HepG2 (cell line): ENCODE data around the gene PIP4K2C. TPM values are rescaled to one million over a fixed set of nuclear protein-coding genes. Genes with fewer than 3 reads are reported as not detected.

ENCODE experiments used
- EP300 ChIP-seq, 3 experiments: sonication (generic) in 1 of 3; formaldehyde crosslinking in 1 of 3; IDR thresholded peaks; 2 replicates each; pipeline versions ENCODE4 v1.5.1 to v1.6.1; 2011 to 2020; ENCODE audit warnings: low read depth in 2 of 3, low read length in 2 of 3, borderline replicate concordance in 1 of 3, improper control_type of control experiment in 1 of 3, mild to moderate bottlenecking in 1 of 3, missing genetic modification reagents in 1 of 3, moderate library complexity in 1 of 3
- GPN1 ChIP-seq: sonication (generic); formaldehyde crosslinking; IDR thresholded peaks from 2 replicates; pipeline ENCODE4 v1.5.1; 2020; ENCODE audit warnings: missing genetic modification reagents, borderline replicate concordance
- HMGA1 ChIP-seq: sonication (generic); formaldehyde crosslinking; conservative IDR thresholded peaks from 2 replicates; pipeline ENCODE4 v1.4.0; 2020; ENCODE audit warnings: missing genetic modification reagents
- MATR3 ChIP-seq: sonication (generic); formaldehyde crosslinking; IDR thresholded peaks from 2 replicates; pipeline ENCODE4 v1.4.0; 2020; ENCODE audit warnings: missing genetic modification reagents
- RAD51 ChIP-seq: fragments of 450-650 bp; IDR thresholded peaks from 2 replicates; pipeline ENCODE4 v1.6.1; 2016; ENCODE audit warnings: borderline replicate concordance
- SCMH1 ChIP-seq: sonication (generic); formaldehyde crosslinking; IDR thresholded peaks from 2 replicates; pipeline ENCODE4 v1.9.0; 2021; ENCODE audit warnings: missing genetic modification reagents, mild to moderate bottlenecking, borderline replicate concordance
- SP2 ChIP-seq: sonication (generic); formaldehyde crosslinking; IDR thresholded peaks from 2 replicates; pipeline ENCODE4 v1.5.1; 2020; ENCODE audit warnings: mild to moderate bottlenecking, missing genetic modification reagents
- SYNCRIP ChIP-seq: fragments of 200-400 bp; formaldehyde crosslinking; IDR thresholded peaks from 2 replicates; pipeline ENCODE4 v1.6.1; 2018; ENCODE audit warnings: mild to moderate bottlenecking, low read depth, low read length; ENCODE audit not compliant: insufficient read depth
- ZKSCAN1 ChIP-seq: fragments of 150-350 bp; IDR thresholded peaks from 2 replicates; pipeline ENCODE4 v1.6.1; 2014; ENCODE audit warnings: low read length
- ZMYM3 ChIP-seq: sonication (generic); formaldehyde crosslinking; IDR thresholded peaks from 2 replicates; pipeline ENCODE4 v1.5.1; 2020; ENCODE audit warnings: mild to moderate bottlenecking, missing genetic modification reagents
- ZNF160 ChIP-seq: sonication (generic); formaldehyde crosslinking; IDR thresholded peaks from 2 replicates; pipeline ENCODE4 v1.8.0; 2022; ENCODE audit warnings: mild to moderate bottlenecking, inconsistent platforms, missing genetic modification reagents
- ZNF333 ChIP-seq: sonication (generic); formaldehyde crosslinking; IDR thresholded peaks from 2 replicates; pipeline ENCODE4 v1.4.0; 2020; ENCODE audit warnings: mild to moderate bottlenecking, missing genetic modification reagents, borderline replicate concordance
- ZNF446 ChIP-seq: sonication (generic); formaldehyde crosslinking; IDR thresholded peaks from 2 replicates; pipeline ENCODE4 v1.5.0; 2020; ENCODE audit warnings: mild to moderate bottlenecking, missing genetic modification reagents
- ZNF510 ChIP-seq: sonication (generic); formaldehyde crosslinking; IDR thresholded peaks from 2 replicates; pipeline ENCODE4 v1.4.0; 2020; ENCODE audit warnings: low read depth, mild to moderate bottlenecking, missing genetic modification reagents
- ZNF530 ChIP-seq: sonication (generic); formaldehyde crosslinking; IDR thresholded peaks from 2 replicates; pipeline ENCODE4 v1.5.0; 2020; ENCODE audit warnings: low read depth, mild to moderate bottlenecking, missing genetic modification reagents
- ZNF562 ChIP-seq: sonication (generic); formaldehyde crosslinking; IDR thresholded peaks from 2 replicates; pipeline ENCODE4 v1.8.0; 2022; ENCODE audit warnings: missing genetic modification reagents, borderline replicate concordance
- ZNF564 ChIP-seq: sonication (generic); formaldehyde crosslinking; IDR thresholded peaks from 2 replicates; pipeline ENCODE4 v1.8.1; 2023; ENCODE audit warnings: mild to moderate bottlenecking, missing genetic modification reagents
- ZNF678 ChIP-seq: sonication (generic); formaldehyde crosslinking; IDR thresholded peaks from 2 replicates; pipeline ENCODE4 v1.4.0; 2020; ENCODE audit warnings: mild to moderate bottlenecking, missing genetic modification reagents
- ZNF775 ChIP-seq: sonication (generic); formaldehyde crosslinking; IDR thresholded peaks from 2 replicates; pipeline ENCODE4 v1.4.0; 2020; ENCODE audit warnings: missing genetic modification reagents, mild to moderate bottlenecking, moderate library complexity, borderline replicate concordance
- ZSCAN30 ChIP-seq: sonication (generic); formaldehyde crosslinking; IDR thresholded peaks from 2 replicates; pipeline ENCODE4 v1.5.0; 2020; ENCODE audit warnings: mild to moderate bottlenecking, missing genetic modification reagents
- polyA plus RNA-seq, 8 experiments: library from polyadenylated mRNA; depleted of rRNA in 3 of 8; stranded (reverse) in 7 of 8; unstranded in 1 of 8; fragments of >200 nt; fragmentation: Illumina TruSeq in 4 of 8; extraction: Trizol in 4 of 8; gene quantifications; 2 replicates each; pipeline versions ENCODE4 v1.2.1 to v1.2.3, GENCODE V29; 2011 to 2016; ENCODE audit warnings: low read depth in 4 of 8, missing spikeins in 1 of 8, mixed read lengths in 1 of 8; ENCODE audit not compliant: insufficient read depth in 1 of 8
- total RNA-seq, 5 experiments: library from RNA; depleted of rRNA; stranded (reverse); fragments of >200 nt; fragmentation: Illumina TruSeq; extraction: Trizol; gene quantifications; 2 replicates each; pipeline ENCODE4 v1.2.3, GENCODE V29; 2016; ENCODE audit warnings: low read depth in 1 of 5
- TF ChIP-seq, protein P1 (sequence below): sonication (generic); formaldehyde crosslinking; IDR thresholded peaks from 2 replicates; pipeline ENCODE4 v1.4.0; 2020; ENCODE audit warnings: mild to moderate bottlenecking, missing genetic modification reagents, borderline replicate concordance
- TF ChIP-seq, protein P2 (sequence below): sonication (generic); formaldehyde crosslinking; IDR thresholded peaks from 2 replicates; pipeline ENCODE4 v1.5.0; 2020; ENCODE audit warnings: missing genetic modification reagents, mild to moderate bottlenecking, borderline replicate concordance
- TF ChIP-seq, protein P3 (sequence below): sonication (generic); formaldehyde crosslinking; IDR thresholded peaks from 2 replicates; pipeline ENCODE4 v1.8.0; 2022; ENCODE audit warnings: missing genetic modification reagents, mild to moderate bottlenecking, borderline replicate concordance
- TF ChIP-seq, protein P4 (sequence below): sonication (generic); formaldehyde crosslinking; IDR thresholded peaks from 2 replicates; pipeline ENCODE4 v1.5.1; 2020; ENCODE audit warnings: mild to moderate bottlenecking, moderate library complexity, missing genetic modification reagents

Gene PIP4K2C
- total and polyA plus RNA-seq, 2 of the 13 experiments (the other 11 are each of a cell fraction or from before 2014, with no cell fraction given): 23.3 to 26.4 TPM

DNA sequence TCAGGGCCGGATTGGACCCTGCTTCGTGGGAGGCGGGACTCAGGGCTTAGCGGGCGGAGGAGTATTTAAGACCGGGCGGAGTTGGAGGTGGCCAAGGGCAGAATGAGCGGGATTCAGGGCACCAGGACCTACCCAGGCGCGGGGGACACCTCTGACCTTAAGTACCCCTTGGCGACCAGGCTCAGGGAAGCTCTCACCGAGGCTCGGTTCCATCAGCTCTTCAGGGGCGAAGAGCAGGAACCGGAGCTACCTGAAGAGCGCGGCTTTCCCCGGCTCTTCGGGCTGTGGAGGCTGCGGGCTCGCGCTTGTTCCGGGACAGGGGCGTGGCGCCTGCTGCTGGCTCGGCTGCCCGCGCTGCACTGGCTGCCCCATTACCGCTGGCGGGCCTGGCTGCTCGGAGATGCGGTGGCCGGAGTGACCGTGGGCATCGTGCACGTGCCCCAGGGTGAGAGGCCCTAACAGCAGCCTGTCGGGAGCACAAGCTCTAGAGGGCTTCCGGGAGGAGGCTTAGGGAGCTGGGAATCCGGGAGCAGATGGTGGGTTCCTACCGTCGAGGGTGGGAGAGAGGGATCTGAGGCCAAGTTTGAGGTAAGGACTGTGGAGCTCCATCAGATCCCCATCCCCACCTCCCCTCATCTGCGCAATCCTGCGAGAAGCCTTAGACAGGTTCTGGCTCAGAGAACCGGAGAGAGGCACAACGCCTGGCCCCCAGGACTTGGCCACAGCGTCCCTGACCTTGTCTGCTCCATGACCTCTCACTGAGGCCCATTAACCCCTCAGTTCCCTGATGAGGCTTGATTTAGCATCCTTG lies 28.6 kb downstream of the PIP4K2C start (continued):
- TF ChIP-seq, protein P1, sequence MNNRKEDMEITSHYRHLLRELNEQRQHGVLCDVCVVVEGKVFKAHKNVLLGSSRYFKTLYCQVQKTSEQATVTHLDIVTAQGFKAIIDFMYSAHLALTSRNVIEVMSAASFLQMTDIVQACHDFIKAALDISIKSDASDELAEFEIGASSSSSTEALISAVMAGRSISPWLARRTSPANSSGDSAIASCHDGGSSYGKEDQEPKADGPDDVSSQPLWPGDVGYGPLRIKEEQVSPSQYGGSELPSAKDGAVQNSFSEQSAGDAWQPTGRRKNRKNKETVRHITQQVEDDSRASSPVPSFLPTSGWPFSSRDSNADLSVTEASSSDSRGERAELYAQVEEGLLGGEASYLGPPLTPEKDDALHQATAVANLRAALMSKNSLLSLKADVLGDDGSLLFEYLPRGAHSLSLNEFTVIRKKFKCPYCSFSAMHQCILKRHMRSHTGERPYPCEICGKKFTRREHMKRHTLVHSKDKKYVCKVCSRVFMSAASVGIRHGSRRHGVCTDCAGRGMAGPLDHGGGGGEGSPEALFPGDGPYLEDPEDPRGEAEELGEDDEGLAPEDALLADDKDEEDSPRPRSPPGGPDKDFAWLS (CRISPR knock-in tag): no peak
- TF ChIP-seq, protein P2, sequence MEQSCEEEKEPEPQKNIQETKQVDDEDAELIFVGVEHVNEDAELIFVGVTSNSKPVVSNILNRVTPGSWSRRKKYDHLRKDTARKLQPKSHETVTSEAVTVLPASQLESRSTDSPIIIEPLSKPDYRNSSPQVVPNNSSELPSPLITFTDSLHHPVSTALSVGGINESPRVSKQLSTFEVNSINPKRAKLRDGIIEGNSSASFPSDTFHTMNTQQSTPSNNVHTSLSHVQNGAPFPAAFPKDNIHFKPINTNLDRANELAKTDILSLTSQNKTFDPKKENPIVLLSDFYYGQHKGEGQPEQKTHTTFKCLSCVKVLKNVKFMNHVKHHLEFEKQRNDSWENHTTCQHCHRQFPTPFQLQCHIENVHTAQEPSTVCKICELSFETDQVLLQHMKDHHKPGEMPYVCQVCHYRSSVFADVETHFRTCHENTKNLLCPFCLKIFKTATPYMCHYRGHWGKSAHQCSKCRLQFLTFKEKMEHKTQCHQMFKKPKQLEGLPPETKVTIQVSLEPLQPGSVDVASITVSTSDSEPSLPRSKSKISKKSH: no peak; the same call in 1 of the 2 replicates
- TF ChIP-seq ZNF564 (CRISPR knock-in tag): no peak
- no peak for TF ChIP-seq ZNF333
- no peak for TF ChIP-seq ZNF160 (CRISPR knock-in tag)
- TF ChIP-seq MATR3 (CRISPR knock-in tag): no peak
- TF ChIP-seq SCMH1 (CRISPR knock-in tag): no peak
- TF ChIP-seq ZNF678 (CRISPR knock-in tag): 0 out of 2 replicates have a peak, but pooled peaks have one; percentile 32
- TF ChIP-seq ZNF562: no peak
- no peak for TF ChIP-seq ZNF510 (CRISPR knock-in tag)
- TF ChIP-seq SYNCRIP: no peak
- no peak for TF ChIP-seq ZSCAN30 (CRISPR knock-in tag)
- TF ChIP-seq SP2: no peak
- no peak for TF ChIP-seq ZKSCAN1
- TF ChIP-seq ZNF530 (CRISPR knock-in tag): no peak
- no peak for TF ChIP-seq ZNF775
- TF ChIP-seq, protein P3, sequence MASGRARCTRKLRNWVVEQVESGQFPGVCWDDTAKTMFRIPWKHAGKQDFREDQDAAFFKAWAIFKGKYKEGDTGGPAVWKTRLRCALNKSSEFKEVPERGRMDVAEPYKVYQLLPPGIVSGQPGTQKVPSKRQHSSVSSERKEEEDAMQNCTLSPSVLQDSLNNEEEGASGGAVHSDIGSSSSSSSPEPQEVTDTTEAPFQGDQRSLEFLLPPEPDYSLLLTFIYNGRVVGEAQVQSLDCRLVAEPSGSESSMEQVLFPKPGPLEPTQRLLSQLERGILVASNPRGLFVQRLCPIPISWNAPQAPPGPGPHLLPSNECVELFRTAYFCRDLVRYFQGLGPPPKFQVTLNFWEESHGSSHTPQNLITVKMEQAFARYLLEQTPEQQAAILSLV (CRISPR knock-in tag): no peak
- no peak for TF ChIP-seq ZMYM3 (CRISPR knock-in tag)
- no peak for TF ChIP-seq GPN1
- no peak for TF ChIP-seq EP300 (IDR thresholded peaks at IDR 0.05; ENCODE audit: low read depth in 2 of 2, low read length in 2 of 2)
- TF ChIP-seq EP300 (CRISPR knock-in tag; IDR thresholded peaks at IDR 0.05; ENCODE audit: borderline replicate concordance): no peak
- no peak for TF ChIP-seq ZNF446 (CRISPR knock-in tag)
- no peak for TF ChIP-seq HMGA1 (CRISPR knock-in tag)
- TF ChIP-seq, protein P4, sequence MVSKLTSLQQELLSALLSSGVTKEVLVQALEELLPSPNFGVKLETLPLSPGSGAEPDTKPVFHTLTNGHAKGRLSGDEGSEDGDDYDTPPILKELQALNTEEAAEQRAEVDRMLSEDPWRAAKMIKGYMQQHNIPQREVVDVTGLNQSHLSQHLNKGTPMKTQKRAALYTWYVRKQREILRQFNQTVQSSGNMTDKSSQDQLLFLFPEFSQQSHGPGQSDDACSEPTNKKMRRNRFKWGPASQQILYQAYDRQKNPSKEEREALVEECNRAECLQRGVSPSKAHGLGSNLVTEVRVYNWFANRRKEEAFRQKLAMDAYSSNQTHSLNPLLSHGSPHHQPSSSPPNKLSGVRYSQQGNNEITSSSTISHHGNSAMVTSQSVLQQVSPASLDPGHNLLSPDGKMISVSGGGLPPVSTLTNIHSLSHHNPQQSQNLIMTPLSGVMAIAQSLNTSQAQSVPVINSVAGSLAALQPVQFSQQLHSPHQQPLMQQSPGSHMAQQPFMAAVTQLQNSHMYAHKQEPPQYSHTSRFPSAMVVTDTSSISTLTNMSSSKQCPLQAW (CRISPR knock-in tag): no peak
- TF ChIP-seq RAD51: no peak
